HUES48 (cell line): ENCODE measurements around the gene SMPD4.
"Not testable (repeated sequence)": the region's sequence is repeated elsewhere in the genome, so short reads cannot be mapped to it uniquely, and the experiment has no call there.

Experiments used
- H3K27ac ChIP-seq: one replicate; pipeline ENCODE4 v1.7.0; 2013; ENCODE audit warnings: low read depth, low read length, inconsistent platforms
- H3K27me3 ChIP-seq: 2 replicates; pipeline ENCODE4 v1.6.1; 2013; ENCODE audit warnings: mild to moderate bottlenecking, low read length; ENCODE audit not compliant: control insufficient read depth, insufficient read depth
- H3K36me3 ChIP-seq: 2 replicates; pipeline ENCODE4 v1.6.1; 2013; ENCODE audit warnings: low read length; ENCODE audit not compliant: control insufficient read depth, insufficient read depth
- H3K4me1 ChIP-seq: 2 replicates; pipeline ENCODE4 v1.6.1; 2013; ENCODE audit warnings: mild to moderate bottlenecking, low read length; ENCODE audit not compliant: control insufficient read depth, insufficient read depth
- H3K4me3 ChIP-seq: 2 replicates; pipeline ENCODE4 v1.5.1; 2013; ENCODE audit warnings: mild to moderate bottlenecking, low read depth, low read length
- H3K9ac ChIP-seq: 2 replicates; pipeline ENCODE4 v1.6.1; 2013; ENCODE audit warnings: mild to moderate bottlenecking, low read depth, low read length, moderate library complexity
- H3K9me3 ChIP-seq: 2 replicates; pipeline ENCODE4 v1.6.1; 2013; ENCODE audit warnings: low read length; ENCODE audit not compliant: control insufficient read depth, insufficient read depth

The SMPD4 gene

GRCh38 chr2:130186391-130186790, 5.0 kb upstream of the SMPD4 start:
- Histone ChIP-seq H3K27ac (no peak overlapping the region), H3K4me1 (no peaks in the 10 kb centered on the region), H3K9me3 (no peaks in the 10 kb centered on the region), H3K9ac (no peak overlapping the region), H3K4me3 (no peak overlapping the region), H3K36me3 (peaks cover 9% of the 10 kb centered on the region; the same call in 1 of the 2 replicates), H3K27me3 (no peaks in the 10 kb centered on the region)

- H3K27ac ChIP-seq: no peak overlapping the region
- no peaks in the 10 kb centered on the region for H3K9me3 ChIP-seq
- no peaks in the 10 kb centered on the region for H3K4me1 ChIP-seq
- no peak overlapping the region for H3K9ac ChIP-seq
- peaks cover 9% of the 10 kb centered on the region; the same call in 1 of the 2 replicates for H3K36me3 ChIP-seq
- no peaks in the 10 kb centered on the region for H3K27me3 ChIP-seq
- no peak overlapping the region for H3K4me3 ChIP-seq
Measured at GRCh38 chr2:130185896-130186295, 4.5 kb upstream of the SMPD4 start.

- Histone ChIP-seq H3K9me3 (no peaks in the 10 kb centered on the region), H3K4me1 (no peaks in the 10 kb centered on the region), H3K4me3 (no peak overlapping the region), H3K27ac (no peak overlapping the region), H3K27me3 (no peaks in the 10 kb centered on the region), H3K36me3 (peaks cover 9% of the 10 kb centered on the region; the same call in 1 of the 2 replicates), H3K9ac (no peak overlapping the region)
Measured at GRCh38 chr2:130185436-130185835, 4.0 kb upstream of the SMPD4 start.

- Histone ChIP-seq H3K9me3 (no peaks in the 10 kb centered on the region), H3K4me3 (peak overlapping the region; percentile 100), H3K27ac (no peak overlapping the region), H3K27me3 (no peaks in the 10 kb centered on the region), H3K36me3 (peaks cover 9% of the 10 kb centered on the region; the same call in 1 of the 2 replicates), H3K9ac (no peak overlapping the region), H3K4me1 (no peaks in the 10 kb centered on the region)
Measured at GRCh38 chr2:130183512-130184373, 2.3 kb upstream of the SMPD4 start.

- Histone ChIP-seq H3K36me3 (peaks cover 13% of the 10 kb centered on the region), H3K4me3 (peak overlapping the region; percentile 100)
- not testable (repeated sequence) for H3K9me3 ChIP-seq, H3K4me1 ChIP-seq, H3K27me3 ChIP-seq, H3K9ac ChIP-seq, H3K27ac ChIP-seq
Measured at GRCh38 chr2:130182826-130183511, 1.6 kb upstream of the SMPD4 start.

- H3K36me3 ChIP-seq: peaks cover 14% of the 10 kb centered on the region
- peak within 1 kb of the TSS; percentile 98 for H3K9ac ChIP-seq
- peak within 1 kb of the TSS; percentile 88 for H3K27ac ChIP-seq
- H3K9me3 ChIP-seq, H3K4me1 ChIP-seq, H3K27me3 ChIP-seq: not testable (repeated sequence)
- H3K4me3 ChIP-seq: peak within 1 kb of the TSS; percentile 100
Measured at GRCh38 chr2:130181880-130182682, 679 bp upstream of the SMPD4 start, which contains the start of gene MZT2B. MZT2B (plus strand) TSS chr2:130182262; CDS start chr2:130182283, 21 bp downstream.

GRCh38 chr2:130180404-130181324, 738 bp downstream of the SMPD4 start:
- Histone ChIP-seq H3K4me3 (peak overlapping the region; percentile 100), H3K36me3 (peaks cover 22% of the 10 kb centered on the region), H3K9ac (peak overlapping the region; percentile 98), H3K27ac (peak overlapping the region; percentile 88)
- not testable (repeated sequence) for H3K27me3 ChIP-seq, H3K9me3 ChIP-seq, H3K4me1 ChIP-seq

- H3K4me1 ChIP-seq, H3K9me3 ChIP-seq, H3K27me3 ChIP-seq, H3K9ac ChIP-seq, H3K4me3 ChIP-seq, H3K27ac ChIP-seq: not testable (repeated sequence)
- peaks cover 67% of the 10 kb centered on the region for H3K36me3 ChIP-seq
Measured at GRCh38 chr2:130174866-130175265, 6.5 kb downstream of the SMPD4 start.

- no peak overlapping the region for H3K4me3 ChIP-seq
- no peaks in the 10 kb centered on the region for H3K27me3 ChIP-seq
- no peak overlapping the region for H3K9ac ChIP-seq
- peaks cover 87% of the 10 kb centered on the region for H3K36me3 ChIP-seq
- no peak overlapping the region for H3K27ac ChIP-seq
- H3K4me1 ChIP-seq: no peaks in the 10 kb centered on the region
- no peaks in the 10 kb centered on the region for H3K9me3 ChIP-seq
Measured at GRCh38 chr2:130169896-130170295, 11.5 kb downstream of the SMPD4 start.

- not testable (repeated sequence) for H3K4me1 ChIP-seq, H3K9me3 ChIP-seq, H3K27ac ChIP-seq, H3K9ac ChIP-seq, H3K4me3 ChIP-seq, H3K27me3 ChIP-seq
- H3K36me3 ChIP-seq: peaks cover 87% of the 10 kb centered on the region
Measured at GRCh38 chr2:130169163-130169562, 12.2 kb downstream of the SMPD4 start.
